LNCAP (cell line): ENCODE data around the gene UTP4.

Source experiments
- CTCF ChIP-seq: fragments of 450-650 bp; IDR thresholded peaks from 2 replicates; pipeline ENCODE4 v1.5.1; 2017; ENCODE audit warnings: mild to moderate bottlenecking

The UTP4 gene

GRCh38 chr16:69113216-69113615, 19.2 kb upstream of the UTP4 start:
- no peak for TF ChIP-seq CTCF

GRCh38 chr16:69114346-69114975, 18.0 kb upstream of the UTP4 start:
- TF ChIP-seq CTCF = no peak

DNA sequence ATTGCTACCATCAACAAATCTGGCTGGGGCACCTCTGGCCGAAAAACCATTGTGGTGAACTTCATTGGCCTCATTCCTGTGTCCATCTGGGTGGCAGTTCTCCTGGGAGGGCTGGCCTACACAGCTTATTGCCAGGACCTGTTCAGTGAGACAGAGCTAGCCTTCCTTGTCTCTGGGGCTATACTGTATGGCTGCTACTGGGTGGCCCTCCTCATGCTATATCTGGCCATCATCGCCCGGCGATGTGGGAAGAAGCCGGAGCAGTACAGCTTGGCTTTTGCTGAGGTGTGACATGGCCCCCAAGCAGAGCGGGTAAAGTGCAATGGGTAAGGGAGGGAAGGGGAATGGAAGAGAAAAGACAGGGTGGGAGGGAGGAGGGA, 17.5 kb upstream of the UTP4 start:
- no peak for TF ChIP-seq CTCF

GRCh38 chr16:69115361-69115760, 17.1 kb upstream of the UTP4 start:
- TF ChIP-seq CTCF = no peak

DNA sequence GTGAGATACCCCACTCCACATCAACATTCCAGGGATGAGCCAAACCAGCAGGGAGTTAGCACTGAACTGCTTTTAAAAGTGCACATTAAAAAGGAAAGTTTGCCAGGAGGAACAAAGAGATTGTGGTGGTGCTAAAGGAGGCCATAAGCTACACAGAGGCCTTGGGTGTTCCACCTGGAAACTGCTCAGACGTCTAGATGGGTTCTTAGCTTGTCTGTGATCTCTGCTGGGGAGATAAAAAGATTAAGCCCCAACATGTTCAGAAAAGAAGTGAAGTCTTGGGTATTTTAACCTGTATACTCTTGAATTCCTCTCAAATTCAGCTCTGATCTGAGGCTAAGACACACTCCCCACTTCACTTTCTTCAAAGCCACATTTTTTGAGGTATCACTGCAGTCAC, 16.6 kb upstream of the UTP4 start:
- TF ChIP-seq CTCF = no peak

GRCh38 chr16:69116256-69116875, 16.1 kb upstream of the UTP4 start:
- TF ChIP-seq CTCF = no peak

DNA sequence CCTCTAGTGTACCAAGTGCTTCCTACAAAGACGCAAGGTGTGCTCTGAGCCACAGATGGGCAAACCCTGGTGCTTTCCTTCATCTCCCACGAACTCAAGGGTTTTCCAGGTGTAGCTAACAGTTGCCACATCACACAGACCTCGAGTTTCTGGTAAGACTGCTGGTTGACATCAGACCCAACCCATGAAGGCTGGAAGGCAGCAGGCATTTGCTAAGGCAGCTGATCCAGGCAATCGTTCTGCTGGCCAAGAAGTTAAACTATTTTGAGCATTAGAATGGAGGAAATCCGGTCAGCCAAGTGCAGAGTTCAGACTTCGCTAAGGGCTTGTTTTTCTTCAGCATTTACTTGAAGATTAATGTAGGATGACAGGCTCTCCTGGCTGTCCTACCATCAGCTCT, 15.5 kb upstream of the UTP4 start:
- no peak for TF ChIP-seq CTCF

DNA sequence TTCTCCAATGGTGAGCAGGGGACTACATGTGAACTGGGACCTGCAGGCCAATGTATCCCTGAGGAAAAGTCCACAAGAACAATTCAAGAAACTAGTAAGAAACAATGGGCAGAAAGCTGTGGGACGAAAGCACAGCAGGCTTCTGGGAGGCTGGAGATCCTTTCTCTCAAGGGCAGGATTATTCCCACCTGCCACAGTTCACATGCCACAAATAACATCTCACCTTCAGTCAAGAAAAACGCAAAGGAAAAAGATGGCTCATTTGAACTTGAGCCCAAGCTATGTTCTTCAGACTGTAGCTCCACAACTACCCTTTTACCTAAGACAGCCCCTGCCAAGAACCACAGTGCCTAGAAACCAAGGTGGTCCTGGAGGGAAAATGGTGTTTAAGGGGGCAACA, 14.0 kb upstream of the UTP4 start:
- no peak for TF ChIP-seq CTCF
